ENCODE data around the gene SLCO3A1.

SLCO3A1 gene

DNA sequence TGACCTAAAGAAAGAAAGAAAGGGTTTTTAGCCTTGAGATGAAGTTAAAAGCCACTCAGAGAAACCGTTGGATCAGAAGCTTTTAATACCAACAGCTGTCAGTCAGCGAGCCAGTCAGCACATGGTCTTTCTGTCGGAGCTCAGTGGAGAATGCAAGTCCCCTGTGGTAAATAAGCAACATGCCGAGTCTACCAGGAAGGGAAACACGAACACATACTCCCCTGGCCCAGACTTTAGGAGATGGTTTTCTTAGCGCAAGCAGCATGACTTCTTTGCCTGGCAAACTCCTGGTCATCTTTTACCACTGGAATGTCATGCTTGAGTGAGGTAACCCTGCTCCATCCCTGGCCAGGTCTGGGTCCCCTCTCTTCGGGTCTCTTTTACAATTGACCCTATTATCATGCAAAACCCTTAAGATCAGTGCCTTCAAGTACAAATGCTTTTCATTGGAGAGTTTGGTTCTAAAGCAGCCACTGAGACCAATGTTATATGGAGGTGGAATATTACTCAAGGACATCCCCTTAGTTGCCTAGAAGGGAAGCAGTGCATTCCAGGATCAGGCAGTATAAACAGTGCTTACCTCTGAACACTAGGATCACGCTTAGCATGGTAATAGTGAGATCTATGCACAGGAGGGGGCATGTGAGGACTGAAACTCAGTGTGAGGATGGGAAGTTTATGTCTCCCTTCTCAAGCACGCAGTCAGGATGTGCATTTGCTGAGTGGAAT lies 28.2 kb downstream of the SLCO3A1 start:
- no peak for DNase-seq
- no peaks in the 10 kb centered on the region for H3K27me3 Mint-ChIP-seq
- no peak overlapping the region for H3K27ac Mint-ChIP-seq
- peaks cover 23% of the 10 kb centered on the region for H3K4me1 Mint-ChIP-seq
- H3K4me3 Mint-ChIP-seq, result no peak overlapping the region
- H3K36me3 Mint-ChIP-seq, result peaks cover 22% of the 10 kb centered on the region
- no peaks in the 10 kb centered on the region for H3K9me3 Mint-ChIP-seq
- CTCF ChIA-PET, result no interaction called here

DNA sequence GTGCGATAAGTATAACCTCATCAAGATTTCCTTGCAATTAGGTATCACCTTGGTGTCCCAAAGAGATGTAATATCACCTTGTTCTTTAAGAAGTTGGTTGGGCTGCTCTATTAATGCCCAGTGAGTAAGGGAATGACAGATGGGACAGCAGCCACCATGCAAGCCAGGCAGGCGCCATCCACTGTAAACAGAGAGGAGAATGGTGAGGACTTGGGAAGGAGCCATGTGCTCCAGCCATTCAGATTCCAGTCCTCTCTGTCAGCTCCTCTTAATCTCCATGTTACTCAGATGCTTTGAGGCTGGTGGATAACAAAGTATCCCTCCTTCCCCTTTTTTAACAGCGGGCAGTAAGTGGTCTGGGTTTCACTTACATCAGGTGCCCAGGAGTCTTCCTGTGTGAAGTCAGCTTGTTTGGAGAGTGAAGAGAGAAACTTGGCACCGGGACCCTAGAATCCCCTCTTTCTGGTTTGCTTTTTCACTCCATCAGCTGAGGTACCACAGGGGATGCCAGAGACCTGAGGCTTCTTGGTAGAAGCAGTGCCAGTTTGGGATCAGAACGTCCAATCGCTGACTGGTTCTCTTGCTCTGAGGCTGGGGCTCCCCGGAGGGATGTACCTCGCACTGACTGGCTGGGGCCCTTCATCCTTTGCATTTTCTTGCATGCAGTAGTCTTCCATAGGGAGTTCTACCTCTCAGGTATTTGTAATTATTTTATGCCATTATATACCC lies 29.5 kb downstream of the SLCO3A1 start:
- H3K36me3 Mint-ChIP-seq, result peaks cover 12% of the 10 kb centered on the region
- CTCF ChIA-PET, result no interaction called here

DNA sequence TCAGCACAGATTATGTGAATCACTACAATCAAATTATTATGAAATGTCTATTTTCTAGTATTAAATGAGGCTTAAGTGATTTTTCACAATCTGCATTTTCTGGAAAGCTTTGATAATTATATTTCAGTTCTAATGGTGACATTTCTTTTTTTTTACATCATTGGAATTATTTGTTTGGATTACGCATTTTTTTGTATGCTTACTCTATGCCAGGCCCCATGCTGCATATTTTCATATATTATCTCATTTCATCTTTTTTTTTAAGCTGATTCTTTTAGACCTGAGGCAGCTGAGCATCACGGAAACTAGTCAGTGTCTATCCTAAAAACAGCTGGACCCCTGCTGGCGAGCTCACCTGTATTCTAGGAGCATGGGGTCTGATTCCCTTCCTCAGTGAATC lies 31.1 kb downstream of the SLCO3A1 start:
- peaks cover 18% of the 10 kb centered on the region for H3K4me1 Mint-ChIP-seq
- peaks cover 9% of the 10 kb centered on the region for H3K36me3 Mint-ChIP-seq
- no peaks in the 10 kb centered on the region for H3K9me3 Mint-ChIP-seq
- H3K27me3 Mint-ChIP-seq, result no peaks in the 10 kb centered on the region
- H3K4me3 Mint-ChIP-seq, result no peak overlapping the region
- DNase-seq, result no peak
- H3K27ac Mint-ChIP-seq, result no peak overlapping the region
- CTCF ChIA-PET, result no interaction called here

More for the DNA sequence above, 29.5 kb downstream of the SLCO3A1 start:
- no peak overlapping the region for H3K4me3 Mint-ChIP-seq
- DNase-seq, result no peak
- no peaks in the 10 kb centered on the region for H3K9me3 Mint-ChIP-seq
- no peaks in the 10 kb centered on the region for H3K27me3 Mint-ChIP-seq
- no peak overlapping the region for H3K27ac Mint-ChIP-seq
- peaks cover 18% of the 10 kb centered on the region for H3K4me1 Mint-ChIP-seq

DNA sequence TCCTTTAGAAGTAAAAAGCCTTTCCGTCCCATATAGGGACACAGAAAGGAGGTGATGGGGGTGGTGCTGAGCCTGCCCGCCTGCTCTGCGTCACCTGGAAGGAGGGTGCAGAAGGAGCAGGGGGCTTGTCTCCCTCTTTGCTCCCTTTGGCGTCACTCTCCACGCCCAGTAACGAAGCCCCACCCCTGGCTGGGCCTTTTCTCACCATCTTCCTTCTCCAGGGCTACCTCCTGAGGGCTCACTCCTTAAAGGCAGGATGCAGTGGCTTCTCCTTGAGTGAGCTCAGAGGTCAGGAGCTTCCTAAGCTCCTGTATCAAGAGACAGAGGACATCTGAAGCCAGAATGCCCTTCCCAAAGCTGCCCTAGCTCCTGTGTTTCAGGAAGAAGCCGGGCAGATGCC lies 31.5 kb downstream of the SLCO3A1 start:
- H3K4me1 Mint-ChIP-seq, result peaks cover 15% of the 10 kb centered on the region
- peaks cover 7% of the 10 kb centered on the region for H3K36me3 Mint-ChIP-seq
- no peak for DNase-seq
- H3K9me3 Mint-ChIP-seq, result no peaks in the 10 kb centered on the region
- CTCF ChIA-PET, result no interaction called here
- no peaks in the 10 kb centered on the region for H3K27me3 Mint-ChIP-seq
- H3K27ac Mint-ChIP-seq, result no peak overlapping the region
- no peak overlapping the region for H3K4me3 Mint-ChIP-seq

DNA sequence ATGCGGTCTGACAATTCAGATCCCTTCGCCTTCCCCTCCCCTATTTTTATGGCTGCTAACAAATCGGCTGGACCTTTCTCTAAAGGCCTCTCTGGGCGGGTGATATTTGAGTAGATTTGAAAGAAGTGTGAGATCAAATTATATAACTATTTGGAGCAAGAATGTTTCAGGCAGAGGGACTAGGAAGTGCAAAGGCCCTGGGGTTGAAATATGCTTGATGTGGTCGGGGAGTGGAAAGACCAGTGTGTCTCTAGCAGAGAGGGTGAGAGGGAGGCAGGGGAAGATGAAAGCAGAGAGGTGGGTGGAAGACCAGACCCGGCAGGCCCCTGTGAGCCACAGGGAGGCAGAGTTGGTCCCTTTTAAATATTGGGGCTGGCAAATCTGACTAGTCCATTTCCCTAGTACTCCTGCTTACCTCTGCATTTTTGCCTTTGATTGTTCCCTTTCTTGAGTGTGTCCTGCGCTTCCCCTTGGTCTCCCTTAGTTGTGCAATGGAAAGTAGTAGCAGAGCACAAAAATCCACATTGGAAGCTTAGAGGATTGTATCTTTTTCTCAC lies 32.3 kb downstream of the SLCO3A1 start:
- CTCF ChIA-PET, result no interaction called here
- H3K36me3 Mint-ChIP-seq, result peaks cover 3% of the 10 kb centered on the region
- H3K27me3 Mint-ChIP-seq, result no peaks in the 10 kb centered on the region
- H3K27ac Mint-ChIP-seq, result no peak overlapping the region
- peaks cover 10% of the 10 kb centered on the region for H3K4me1 Mint-ChIP-seq
- no peaks in the 10 kb centered on the region for H3K9me3 Mint-ChIP-seq
- no peak for DNase-seq
- H3K4me3 Mint-ChIP-seq, result no peak overlapping the region

DNA sequence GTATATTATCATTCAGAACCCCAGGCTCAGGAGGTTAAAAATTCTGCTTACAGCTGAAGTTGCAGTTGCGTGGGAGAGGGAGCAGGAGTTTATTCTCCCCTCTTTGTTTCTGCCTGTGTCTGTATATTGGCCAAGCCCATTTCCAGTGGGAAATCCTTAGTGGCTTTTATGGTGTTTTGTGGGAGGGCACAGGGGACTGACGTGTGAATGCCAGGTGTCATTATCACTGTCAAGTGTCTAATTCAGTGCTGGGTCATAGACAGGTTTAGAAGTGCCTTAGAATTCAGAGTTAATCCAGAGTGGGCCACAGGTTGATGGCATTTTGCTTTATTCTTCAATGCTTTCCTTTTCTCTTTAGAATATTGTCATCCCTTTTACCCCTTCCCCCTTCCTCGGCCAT lies 33.4 kb downstream of the SLCO3A1 start:
- CTCF ChIA-PET, result interaction anchor here (1.2 kb wide), 1 partner anchor 8 kb away, joined by 3 read pairs; no protein-coding TSS in a partner anchor
- Mint-ChIP-seq H3K36me3 (peaks cover 7% of the 10 kb centered on the region), H3K27ac (no peak overlapping the region), H3K4me1 (peaks cover 3% of the 10 kb centered on the region), H3K27me3 (no peaks in the 10 kb centered on the region), H3K9me3 (no peaks in the 10 kb centered on the region), H3K4me3 (no peak overlapping the region)
- no peak for DNase-seq

DNA sequence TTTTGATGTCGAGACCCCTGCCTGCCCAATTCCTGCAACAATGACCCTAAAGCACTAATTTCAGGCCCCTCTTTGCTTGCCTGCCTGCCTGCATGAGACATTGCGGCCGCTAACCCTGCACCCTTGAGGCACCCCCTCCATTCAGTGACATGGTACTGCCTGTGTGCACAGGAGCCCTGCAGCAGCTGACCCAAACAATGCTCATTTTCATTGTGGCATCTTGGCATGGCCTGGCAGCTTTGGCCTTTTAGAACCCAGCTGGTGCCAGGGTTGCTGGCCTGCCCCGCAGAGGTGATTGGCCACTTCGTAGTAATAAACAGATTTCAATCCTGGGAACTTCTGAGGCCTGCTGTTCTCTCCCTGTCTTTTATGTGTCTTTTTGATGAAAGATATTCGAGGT lies 33.8 kb downstream of the SLCO3A1 start:
- Mint-ChIP-seq H3K27me3 (no peaks in the 10 kb centered on the region), H3K27ac (no peak overlapping the region), H3K4me3 (no peak overlapping the region), H3K36me3 (peaks cover 11% of the 10 kb centered on the region), H3K4me1 (peaks cover 3% of the 10 kb centered on the region), H3K9me3 (no peaks in the 10 kb centered on the region)
- CTCF ChIA-PET, result interaction anchor here (1.2 kb wide), 1 partner anchor 8 kb away, joined by 3 read pairs; no protein-coding TSS in a partner anchor
- DNase-seq, result no peak

DNA sequence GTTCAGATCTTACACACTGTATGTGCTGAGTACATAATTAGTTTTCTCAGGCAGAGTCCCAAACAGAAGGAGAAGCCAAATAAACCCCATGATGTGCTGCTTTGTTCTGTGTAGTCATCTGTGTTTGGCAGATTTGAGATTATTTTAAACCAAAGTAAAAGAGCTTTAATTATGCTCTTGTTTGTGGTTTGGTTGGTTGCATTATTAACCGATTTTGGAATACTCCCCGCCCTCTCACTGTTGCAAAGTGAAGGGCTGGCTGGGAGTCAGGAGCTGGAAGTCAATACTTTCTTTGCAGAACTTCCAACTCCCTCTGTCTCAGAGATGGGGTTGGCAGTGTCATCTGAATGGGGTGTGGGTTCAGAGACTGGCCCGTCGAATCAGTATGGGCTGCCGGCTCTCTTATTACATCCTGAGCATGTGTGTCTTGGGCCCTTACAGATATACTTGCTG lies 34.4 kb downstream of the SLCO3A1 start:
- H3K9me3 Mint-ChIP-seq, result no peaks in the 10 kb centered on the region
- no peak for DNase-seq
- H3K4me1 Mint-ChIP-seq, result peaks cover 3% of the 10 kb centered on the region
- no peak overlapping the region for H3K4me3 Mint-ChIP-seq
- no peaks in the 10 kb centered on the region for H3K27me3 Mint-ChIP-seq
- H3K27ac Mint-ChIP-seq, result no peak overlapping the region
- CTCF ChIA-PET, result interaction anchor here (2.0 kb wide), 1 partner anchor 191 kb away, joined by 5 read pairs; no protein-coding TSS in a partner anchor
- H3K36me3 Mint-ChIP-seq, result peaks cover 17% of the 10 kb centered on the region

DNA sequence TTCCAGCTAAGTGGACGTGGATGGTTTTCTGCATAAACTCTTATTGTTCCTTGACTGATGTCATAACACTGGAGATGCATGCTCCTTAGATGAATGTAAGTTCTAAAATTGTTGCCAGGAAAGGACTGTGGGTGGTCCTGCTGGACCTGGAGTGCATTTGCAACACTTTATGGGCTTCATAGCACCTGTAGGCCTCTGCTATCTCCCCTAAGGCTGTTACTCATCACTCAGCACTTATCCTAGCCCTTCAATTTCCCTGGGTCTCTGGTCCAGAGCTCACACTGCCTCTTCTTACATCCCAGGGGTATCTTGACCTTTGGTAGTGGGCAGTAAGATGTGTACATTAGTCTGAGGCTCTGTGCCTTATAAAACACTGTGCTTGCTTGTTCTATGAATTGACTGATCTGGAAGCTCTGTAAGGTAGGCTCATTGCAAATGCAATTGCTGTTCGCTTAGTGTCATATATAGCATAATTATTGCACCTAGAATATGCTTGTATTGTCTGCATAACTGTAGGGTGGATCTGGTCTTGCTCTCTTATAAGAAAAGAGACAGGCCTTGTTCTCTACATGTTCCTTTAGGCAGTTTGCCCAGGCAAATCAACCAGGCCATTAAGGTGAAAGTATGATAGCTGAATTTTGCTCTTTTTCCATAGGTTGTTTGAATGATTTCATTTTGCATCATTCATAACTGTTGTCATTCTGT lies 35.8 kb downstream of the SLCO3A1 start:
- CTCF ChIA-PET, result interaction anchor here (2.0 kb wide), 1 partner anchor 189 kb away, joined by 5 read pairs; no protein-coding TSS in a partner anchor
- Mint-ChIP-seq H3K27me3 (no peaks in the 10 kb centered on the region), H3K27ac (no peak overlapping the region), H3K9me3 (peaks cover 1% of the 10 kb centered on the region), H3K36me3 (peaks cover 26% of the 10 kb centered on the region), H3K4me1 (peaks cover 5% of the 10 kb centered on the region), H3K4me3 (no peak overlapping the region)
- DNase-seq, result no peak

DNA sequence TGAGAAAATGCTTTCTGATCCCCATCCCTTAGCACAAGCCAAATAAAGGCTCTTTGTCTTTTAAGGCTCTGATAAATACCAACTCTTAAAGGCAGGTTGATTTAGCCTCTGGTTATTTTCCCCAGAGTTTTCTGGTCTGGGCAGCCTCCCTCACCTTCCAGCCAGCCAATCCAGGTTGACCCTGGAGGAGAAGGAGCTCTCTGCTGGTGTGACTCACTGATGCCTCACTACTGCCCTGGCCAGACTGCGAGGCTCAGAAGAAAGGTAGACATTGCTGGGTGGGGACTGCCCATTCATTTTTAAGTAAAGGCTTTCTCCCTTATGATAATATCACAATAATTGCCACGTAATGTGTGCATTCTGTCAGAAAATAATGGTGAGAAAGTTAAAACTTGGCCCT lies 37.1 kb downstream of the SLCO3A1 start:
- peaks cover 4% of the 10 kb centered on the region for H3K4me1 Mint-ChIP-seq
- no peak for DNase-seq
- H3K9me3 Mint-ChIP-seq, result peaks cover 3% of the 10 kb centered on the region
- CTCF ChIA-PET, result interaction anchor here (1.3 kb wide), 1 partner anchor 28 kb away, joined by 3 read pairs; no protein-coding TSS in a partner anchor
- no peaks in the 10 kb centered on the region for H3K27me3 Mint-ChIP-seq
- H3K4me3 Mint-ChIP-seq, result no peak overlapping the region
- H3K27ac Mint-ChIP-seq, result no peak overlapping the region
- peaks cover 28% of the 10 kb centered on the region for H3K36me3 Mint-ChIP-seq

DNA sequence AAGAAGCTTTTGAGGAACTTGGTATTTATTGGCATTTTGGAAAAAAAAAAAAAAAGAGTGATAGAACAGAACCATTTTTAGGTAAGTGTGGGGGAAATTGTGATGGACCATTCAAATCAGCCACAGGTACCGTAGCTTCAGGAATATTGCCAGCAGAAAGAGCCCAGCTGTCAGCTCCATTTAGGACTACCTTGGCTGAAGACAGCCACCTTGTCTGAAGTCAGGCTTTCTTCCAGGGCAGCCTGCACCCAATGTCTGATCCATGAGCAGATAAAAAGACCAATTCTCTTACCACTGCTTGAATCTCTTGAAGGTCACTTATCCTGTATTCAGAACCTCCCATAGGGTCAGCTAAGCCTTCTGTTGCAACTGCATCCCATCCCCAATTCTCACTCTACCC lies 37.6 kb downstream of the SLCO3A1 start:
- Mint-ChIP-seq H3K4me1 (peaks cover 2% of the 10 kb centered on the region), H3K9me3 (peaks cover 3% of the 10 kb centered on the region), H3K27me3 (no peaks in the 10 kb centered on the region), H3K36me3 (peaks cover 28% of the 10 kb centered on the region), H3K4me3 (no peak overlapping the region), H3K27ac (no peak overlapping the region)
- CTCF ChIA-PET, result interaction anchor here (1.3 kb wide), 1 partner anchor 27 kb away, joined by 3 read pairs; no protein-coding TSS in a partner anchor
- no peak for DNase-seq

DNA sequence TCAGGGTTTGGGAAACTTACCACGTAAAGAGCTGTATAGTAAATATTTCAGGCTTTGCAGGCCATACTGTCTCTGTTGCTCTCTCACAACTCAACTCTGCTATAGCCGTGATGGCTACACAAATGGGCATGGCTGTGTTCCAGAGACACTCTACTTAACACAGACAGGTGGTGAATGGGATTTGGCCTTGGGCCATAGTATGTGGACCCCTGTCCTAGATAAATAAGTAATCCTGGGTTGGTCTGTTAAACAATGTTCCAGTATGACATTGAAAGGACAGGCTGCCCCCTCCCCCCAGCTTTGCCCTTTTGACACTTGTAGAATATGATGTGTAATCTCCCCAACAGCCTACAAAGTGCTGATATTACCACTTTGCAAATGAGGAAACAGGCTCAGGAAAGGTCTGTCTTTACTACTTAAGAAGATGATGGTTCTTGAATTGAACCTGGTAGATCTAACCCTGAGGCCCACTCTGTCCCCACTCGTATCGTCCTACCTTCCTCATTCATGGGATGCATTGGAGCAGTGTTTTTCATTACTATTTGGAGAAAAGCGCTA lies 38.4 kb downstream of the SLCO3A1 start:
- DNase-seq, result no peak
- no peak overlapping the region for H3K4me3 Mint-ChIP-seq
- CTCF ChIA-PET, result no interaction called here
- H3K27me3 Mint-ChIP-seq, result no peaks in the 10 kb centered on the region
- peaks cover 3% of the 10 kb centered on the region for H3K9me3 Mint-ChIP-seq
- no peak overlapping the region for H3K27ac Mint-ChIP-seq
- H3K36me3 Mint-ChIP-seq, result peaks cover 28% of the 10 kb centered on the region
- peaks cover 2% of the 10 kb centered on the region for H3K4me1 Mint-ChIP-seq

DNA sequence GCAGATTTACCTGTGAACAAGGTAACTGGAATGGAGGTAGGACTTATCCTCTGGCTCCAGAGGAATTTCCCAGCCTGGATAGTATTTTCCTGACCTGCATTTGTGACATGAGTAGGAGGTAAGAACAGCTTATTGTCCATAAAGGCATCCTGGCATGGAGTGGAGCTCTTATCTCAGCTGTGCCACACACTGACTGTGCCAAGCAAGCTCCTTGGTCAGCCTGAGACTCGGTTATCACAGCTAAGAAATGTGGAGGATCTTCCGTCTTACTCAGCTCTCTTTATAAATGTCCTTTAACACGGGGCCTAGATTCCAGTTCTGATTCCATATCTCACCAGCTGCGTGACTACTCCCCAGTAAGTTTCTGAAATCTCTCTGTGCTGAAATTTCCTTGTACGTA lies 38.9 kb downstream of the SLCO3A1 start:
- no peak for DNase-seq
- H3K36me3 Mint-ChIP-seq, result peaks cover 28% of the 10 kb centered on the region
- no peaks in the 10 kb centered on the region for H3K27me3 Mint-ChIP-seq
- CTCF ChIA-PET, result no interaction called here
- H3K27ac Mint-ChIP-seq, result no peak overlapping the region
- H3K9me3 Mint-ChIP-seq, result peaks cover 3% of the 10 kb centered on the region
- peaks cover 2% of the 10 kb centered on the region for H3K4me1 Mint-ChIP-seq
- no peak overlapping the region for H3K4me3 Mint-ChIP-seq

DNA sequence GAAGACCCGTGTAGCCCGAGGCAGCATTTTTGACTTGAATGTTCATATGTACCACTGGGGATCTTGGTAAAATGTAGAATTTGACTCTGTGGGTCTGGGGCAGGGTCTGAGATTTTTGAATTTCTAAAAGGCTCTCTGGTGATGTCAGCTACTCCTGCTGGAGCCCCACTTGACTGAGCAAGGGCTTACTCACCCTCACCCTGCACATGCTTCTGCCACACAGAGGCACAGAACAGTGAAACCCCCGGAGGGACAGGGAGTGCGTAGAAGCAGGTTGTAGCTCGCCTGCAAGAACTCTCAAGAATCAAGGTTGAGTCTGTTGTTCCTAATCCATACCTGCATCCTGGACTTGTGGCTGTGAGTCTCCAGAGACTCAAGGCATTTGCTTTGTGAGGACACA lies 41.1 kb downstream of the SLCO3A1 start:
- Mint-ChIP-seq H3K27ac (no peak overlapping the region), H3K36me3 (peaks cover 33% of the 10 kb centered on the region), H3K4me3 (no peak overlapping the region), H3K27me3 (no peaks in the 10 kb centered on the region), H3K9me3 (peaks cover 3% of the 10 kb centered on the region), H3K4me1 (peaks cover 2% of the 10 kb centered on the region)
- DNase-seq, result no peak
- CTCF ChIA-PET, result interaction anchor here (0.9 kb wide), 1 partner anchor 8 kb away, joined by 3 read pairs; no protein-coding TSS in a partner anchor
